ENCODE measurements around the gene FCHSD1. TPM values are rescaled to one million over a fixed set of nuclear protein-coding genes. Genes with fewer than 3 reads are reported as not detected.
A peak's percentile ranks its signal among the peaks of the same experiment; 100 is the strongest.

The FCHSD1 gene
- total RNA-seq, 4 donors from 2014 or later, result 15.2 to 28.3 (median 22.7) TPM

DNA sequence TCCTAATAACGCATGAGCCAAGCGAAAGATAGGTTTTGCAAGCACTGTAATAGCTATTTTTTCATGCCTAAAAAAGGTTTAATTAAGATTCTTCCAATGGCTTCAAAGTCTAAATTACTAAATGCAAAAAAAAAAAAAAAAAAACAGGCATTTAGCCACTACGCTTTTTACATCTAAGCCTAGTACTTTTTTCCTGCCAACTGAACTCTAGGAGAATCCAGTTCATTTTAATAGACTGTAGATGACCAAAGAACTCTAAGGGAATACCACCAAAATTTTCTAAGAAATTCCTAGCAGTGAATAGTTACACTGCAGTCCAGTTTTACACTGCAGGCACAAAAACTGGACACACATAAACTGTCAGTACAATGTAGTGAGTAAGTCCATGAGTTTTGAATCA, 42.2 kb downstream of the FCHSD1 start:
- Histone ChIP-seq H3K27me3 (no peaks in the 10 kb centered on the region), H3K27ac (no peak overlapping the region), H3K9me3 (no peaks in the 10 kb centered on the region), H3K4me3 (replicated peaks in 1 of 3) (no peak overlapping the region), H3K36me3 (no peaks in the 10 kb centered on the region), H3K4me1 (peaks cover 4 to 19% of the 10 kb centered on the region in 2 donors)
- intact Hi-C loops (cut with DNase I), result no loop called here
- TF ChIP-seq, protein P1, sequence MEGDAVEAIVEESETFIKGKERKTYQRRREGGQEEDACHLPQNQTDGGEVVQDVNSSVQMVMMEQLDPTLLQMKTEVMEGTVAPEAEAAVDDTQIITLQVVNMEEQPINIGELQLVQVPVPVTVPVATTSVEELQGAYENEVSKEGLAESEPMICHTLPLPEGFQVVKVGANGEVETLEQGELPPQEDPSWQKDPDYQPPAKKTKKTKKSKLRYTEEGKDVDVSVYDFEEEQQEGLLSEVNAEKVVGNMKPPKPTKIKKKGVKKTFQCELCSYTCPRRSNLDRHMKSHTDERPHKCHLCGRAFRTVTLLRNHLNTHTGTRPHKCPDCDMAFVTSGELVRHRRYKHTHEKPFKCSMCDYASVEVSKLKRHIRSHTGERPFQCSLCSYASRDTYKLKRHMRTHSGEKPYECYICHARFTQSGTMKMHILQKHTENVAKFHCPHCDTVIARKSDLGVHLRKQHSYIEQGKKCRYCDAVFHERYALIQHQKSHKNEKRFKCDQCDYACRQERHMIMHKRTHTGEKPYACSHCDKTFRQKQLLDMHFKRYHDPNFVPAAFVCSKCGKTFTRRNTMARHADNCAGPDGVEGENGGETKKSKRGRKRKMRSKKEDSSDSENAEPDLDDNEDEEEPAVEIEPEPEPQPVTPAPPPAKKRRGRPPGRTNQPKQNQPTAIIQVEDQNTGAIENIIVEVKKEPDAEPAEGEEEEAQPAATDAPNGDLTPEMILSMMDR (IDR thresholded peaks at IDR 0.05), result no peak
- no peak for TF ChIP-seq POLR2A (IDR thresholded peaks at IDR 0.05)
- WGBS, 2 donors, result 95 to 96% methylated on average over 3 of the region's 3 CpGs
- DNase-seq, result no peak

DNA sequence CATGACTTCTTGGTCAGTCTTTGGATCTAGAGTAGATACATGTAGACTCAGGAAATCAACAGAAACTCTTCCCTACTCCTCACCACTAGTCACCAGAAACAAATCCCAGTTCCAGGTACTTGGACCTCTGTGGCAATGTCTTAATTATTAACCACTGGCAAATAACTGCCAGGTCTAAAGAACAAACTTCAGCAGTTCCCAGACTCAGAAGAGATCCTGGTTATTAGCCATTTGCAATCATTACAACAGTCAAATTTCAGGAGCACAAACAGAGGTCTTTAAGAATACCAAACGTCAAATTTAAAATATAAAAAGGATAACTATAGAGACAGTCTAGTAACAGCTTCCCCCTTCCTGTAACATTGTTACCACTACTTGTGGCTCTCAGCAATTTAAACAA, 42.7 kb downstream of the FCHSD1 start:
- 69 to 88% methylated on average over 1 of the region's 1 CpG for WGBS, 2 donors
- H3K4me1 ChIP-seq, result peaks cover 8 to 20% of the 10 kb centered on the region in 2 donors
- H3K4me3 ChIP-seq (replicated peaks in 1 of 3), result no peak overlapping the region
- H3K27ac ChIP-seq, result no peak overlapping the region
- no peak for DNase-seq
- no peaks in the 10 kb centered on the region for H3K36me3 ChIP-seq
- H3K9me3 ChIP-seq, result no peaks in the 10 kb centered on the region
- TF ChIP-seq POLR2A (IDR thresholded peaks at IDR 0.05), result no peak
- TF ChIP-seq, protein P1 (IDR thresholded peaks at IDR 0.05), result no peak
- intact Hi-C loops (cut with DNase I), result no loop called here
- H3K27me3 ChIP-seq, result no peaks in the 10 kb centered on the region

DNA sequence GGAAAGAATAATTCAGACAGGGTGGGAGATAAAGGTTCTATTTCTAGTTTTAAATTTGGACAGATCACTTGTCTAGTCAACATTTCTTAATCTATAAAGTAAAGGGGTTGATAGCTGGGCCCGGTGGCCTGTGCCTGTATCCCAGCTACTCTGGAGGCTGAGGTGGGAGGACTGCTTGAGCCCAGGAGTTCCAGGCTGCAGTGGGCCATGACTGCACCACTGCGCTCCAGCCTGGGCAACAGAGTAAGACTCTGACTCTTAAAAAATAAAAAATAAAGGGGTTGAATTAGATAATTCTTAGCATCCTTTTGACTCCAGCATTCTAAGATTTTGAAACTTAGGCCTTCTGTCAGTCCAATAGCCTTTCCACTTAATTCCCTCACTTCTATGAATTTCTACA, 43.2 kb downstream of the FCHSD1 start:
- DNase-seq, result no peak
- intact Hi-C loops (cut with DNase I), result no loop called here
- no peaks in the 10 kb centered on the region for H3K36me3 ChIP-seq
- H3K9me3 ChIP-seq, result no peaks in the 10 kb centered on the region
- H3K4me1 ChIP-seq, result peaks cover 8 to 23% of the 10 kb centered on the region in 2 donors
- no peak overlapping the region for H3K4me3 ChIP-seq (replicated peaks in 1 of 3)
- no peak overlapping the region for H3K27ac ChIP-seq
- H3K27me3 ChIP-seq, result no peaks in the 10 kb centered on the region
- TF ChIP-seq POLR2A (IDR thresholded peaks at IDR 0.05), result no peak
- TF ChIP-seq, protein P1 (IDR thresholded peaks at IDR 0.05), result no peak
- WGBS, 2 donors, result 93 to 98% methylated on average over 2 of the region's 2 CpGs

DNA sequence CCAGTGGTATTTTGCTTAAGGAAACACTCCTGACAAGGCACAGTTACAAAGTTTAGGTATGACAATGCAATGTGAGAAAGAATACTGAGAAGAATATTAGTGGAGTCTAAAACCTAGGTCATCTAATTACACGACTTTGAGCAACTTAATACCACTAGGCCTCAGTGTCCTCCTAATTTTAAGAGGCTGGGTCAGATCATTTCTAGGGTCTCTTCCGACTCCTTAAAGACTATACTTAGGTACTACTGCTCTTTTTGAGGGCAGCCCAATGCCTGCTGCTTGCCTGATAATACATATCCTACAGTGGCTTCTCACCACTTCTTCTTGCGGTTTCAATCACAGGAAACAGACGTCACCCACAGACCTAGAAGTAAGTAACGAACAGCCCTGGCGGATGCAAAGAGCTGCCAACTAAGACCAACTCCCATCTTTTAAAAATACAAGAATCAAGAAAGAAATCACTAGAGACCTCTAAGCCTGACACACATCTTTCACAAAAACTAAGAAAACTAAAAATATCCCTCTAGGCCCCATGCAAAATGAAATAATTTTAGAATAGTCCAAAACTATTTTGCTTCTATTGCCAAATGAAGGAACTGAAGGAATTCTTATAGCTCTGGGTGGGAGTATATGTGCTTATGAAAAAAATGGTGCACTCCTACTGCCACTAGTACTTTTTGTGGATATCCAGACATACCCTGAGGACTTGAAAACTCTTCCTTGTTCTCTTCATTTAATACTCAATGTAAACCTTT, 45.5 kb downstream of the FCHSD1 start:
- intact Hi-C loops (cut with DNase I), result no loop called here
- Histone ChIP-seq H3K27ac (peak overlapping the region; percentile 22 to 55 (median 48)), H3K9me3 (no peaks in the 10 kb centered on the region), H3K36me3 (no peaks in the 10 kb centered on the region), H3K4me3 (replicated peaks in 1 of 3) (no peak overlapping the region), H3K27me3 (no peaks in the 10 kb centered on the region), H3K4me1 (peaks cover 8 to 23% of the 10 kb centered on the region in 2 donors)
- TF ChIP-seq, protein P1 (IDR thresholded peaks at IDR 0.05), result no peak
- TF ChIP-seq POLR2A (IDR thresholded peaks at IDR 0.05), result no peak
- WGBS, 2 donors, result 56 to 72% methylated on average over 6 of the region's 6 CpGs
- DNase-seq, result peak in 1 of 2 donors; percentile 13

DNA sequence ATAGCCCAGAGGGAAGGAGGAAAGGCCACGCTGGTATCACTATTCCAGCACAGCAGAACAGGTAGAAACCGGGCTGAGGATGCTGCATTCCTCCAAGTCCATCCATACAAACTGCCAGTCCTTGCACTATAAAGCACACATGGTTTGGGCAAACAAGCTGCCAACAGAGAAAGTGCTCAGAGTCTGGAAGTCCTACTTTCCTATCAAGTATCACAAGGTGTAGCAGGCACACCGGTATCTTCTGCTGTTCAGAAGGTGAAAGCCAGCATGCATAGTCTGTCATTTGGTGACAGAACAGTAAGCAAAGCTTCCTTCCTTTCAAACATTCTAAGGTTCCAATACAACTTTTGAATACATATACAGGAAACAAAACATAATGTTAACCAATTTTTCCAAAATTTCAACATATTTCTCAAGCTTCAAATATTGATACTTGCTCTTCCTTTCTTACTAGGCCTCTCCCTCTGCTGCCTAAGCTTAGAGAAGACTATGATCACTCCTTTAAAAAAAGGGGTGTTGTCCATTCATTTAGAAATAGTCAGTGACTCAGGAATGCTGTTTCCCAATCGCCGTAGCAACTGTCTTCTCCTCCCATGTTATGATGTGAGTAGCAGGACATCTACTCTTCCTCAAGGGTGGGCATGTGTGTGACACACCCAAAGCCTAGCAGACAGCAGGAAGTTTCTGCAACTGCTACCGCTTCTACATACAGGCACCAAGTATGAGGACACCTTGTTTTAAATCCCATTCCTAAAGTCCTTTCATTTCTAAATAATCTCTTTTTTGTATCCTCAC, 47.1 kb downstream of the FCHSD1 start:
- Histone ChIP-seq H3K9me3 (no peaks in the 10 kb centered on the region), H3K27ac (peak overlapping the region in 1 of 3 donors; percentile 15), H3K27me3 (no peaks in the 10 kb centered on the region), H3K4me3 (replicated peaks in 1 of 3) (no peak overlapping the region), H3K36me3 (no peaks in the 10 kb centered on the region), H3K4me1 (peaks cover 8 to 23% of the 10 kb centered on the region in 2 donors)
- peak; percentile 14 to 18 for DNase-seq
- TF ChIP-seq POLR2A (IDR thresholded peaks at IDR 0.05), result no peak
- TF ChIP-seq, protein P1 (IDR thresholded peaks at IDR 0.05), result no peak
- intact Hi-C loops (cut with DNase I), result no loop called here
- WGBS, 2 donors, result 54 to 66% methylated on average over 6 of the region's 6 CpGs

Data from thyroid gland (tissue), 4 donors.